Gastroesophageal sphincter (tissue), 3 donors: Measurements from ENCODE around the gene CDHR4.

Experiments used
- POLR2A ChIP-seq, 2 donors: fragments of 450-650 bp; IDR thresholded peaks; one replicate each; pipeline ENCODE4 v1.6.1; 2017; ENCODE audit warnings: antibody characterized with exemption in 2 of 2, mild to moderate bottlenecking in 2 of 2, moderate library complexity in 1 of 2
- TF ChIP-seq, protein P1 (sequence below), 4 experiments: fragments of 200-600 bp in 2 of 4; fragments of 450-650 bp in 2 of 4; sonication (generic) in 1 of 4; IDR thresholded peaks; one replicate each; pipeline ENCODE4 v1.5.1; 2017 to 2019; ENCODE audit warnings: antibody characterized with exemption in 4 of 4, mild to moderate bottlenecking in 2 of 4, moderate library complexity in 2 of 4

DNA sequence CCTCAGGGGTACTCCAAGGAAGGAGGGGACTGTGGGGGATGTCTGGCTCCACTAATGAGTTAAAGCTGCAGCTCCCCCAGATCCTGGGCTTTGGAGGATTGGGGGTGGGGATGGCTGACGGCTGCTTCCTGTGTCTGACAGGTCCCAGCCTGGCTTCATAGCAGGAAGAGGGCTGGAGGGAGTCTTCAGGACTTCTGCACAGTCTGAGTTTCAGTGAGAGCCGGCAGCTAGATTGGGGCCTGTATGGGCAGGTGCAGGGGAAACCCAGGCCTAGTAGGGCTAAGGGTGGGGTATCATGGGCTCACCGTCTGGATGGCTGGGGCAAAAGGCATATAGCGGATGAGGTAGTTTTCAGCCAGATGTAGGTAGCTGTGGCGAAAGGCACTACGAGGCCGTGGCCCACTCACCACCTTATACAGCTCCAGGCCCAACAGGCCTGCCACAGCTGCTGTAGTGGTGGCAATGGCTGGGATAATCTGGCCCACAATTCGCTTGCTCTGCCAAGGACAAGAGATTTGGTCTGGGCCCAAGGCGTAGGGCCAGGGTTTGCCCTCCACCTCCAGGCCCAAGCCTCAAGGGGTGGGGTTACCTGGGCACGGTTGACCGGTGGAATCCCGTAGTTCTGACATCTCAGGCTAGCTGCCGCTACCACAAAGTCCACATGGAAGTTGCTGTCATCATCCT, 7.9 kb upstream of the CDHR4 start:
- TF ChIP-seq POLR2A (IDR thresholded peaks at IDR 0.05): no peak
- TF ChIP-seq, protein P1, sequence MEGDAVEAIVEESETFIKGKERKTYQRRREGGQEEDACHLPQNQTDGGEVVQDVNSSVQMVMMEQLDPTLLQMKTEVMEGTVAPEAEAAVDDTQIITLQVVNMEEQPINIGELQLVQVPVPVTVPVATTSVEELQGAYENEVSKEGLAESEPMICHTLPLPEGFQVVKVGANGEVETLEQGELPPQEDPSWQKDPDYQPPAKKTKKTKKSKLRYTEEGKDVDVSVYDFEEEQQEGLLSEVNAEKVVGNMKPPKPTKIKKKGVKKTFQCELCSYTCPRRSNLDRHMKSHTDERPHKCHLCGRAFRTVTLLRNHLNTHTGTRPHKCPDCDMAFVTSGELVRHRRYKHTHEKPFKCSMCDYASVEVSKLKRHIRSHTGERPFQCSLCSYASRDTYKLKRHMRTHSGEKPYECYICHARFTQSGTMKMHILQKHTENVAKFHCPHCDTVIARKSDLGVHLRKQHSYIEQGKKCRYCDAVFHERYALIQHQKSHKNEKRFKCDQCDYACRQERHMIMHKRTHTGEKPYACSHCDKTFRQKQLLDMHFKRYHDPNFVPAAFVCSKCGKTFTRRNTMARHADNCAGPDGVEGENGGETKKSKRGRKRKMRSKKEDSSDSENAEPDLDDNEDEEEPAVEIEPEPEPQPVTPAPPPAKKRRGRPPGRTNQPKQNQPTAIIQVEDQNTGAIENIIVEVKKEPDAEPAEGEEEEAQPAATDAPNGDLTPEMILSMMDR (IDR thresholded peaks at IDR 0.05): no peak
